ENCODE results near the gene USHBP1.

The USHBP1 gene

GRCh38 chr19:17232258-17232657 lies 32.3 kb downstream of the USHBP1 start:
- TF ChIP-seq CTCF (IDR thresholded peaks at IDR 0.05; ENCODE audit: low read depth, low read length): no peak
- TF ChIP-seq POLR2A (IDR thresholded peaks at IDR 0.05; ENCODE audit: extremely low read depth, insufficient read length): no peak
- TF ChIP-seq MYC (IDR thresholded peaks at IDR 0.05; ENCODE audit: low read depth, low read length): no peak
- TF ChIP-seq MAX (IDR thresholded peaks at IDR 0.05; ENCODE audit: low read depth, low read length): no peak
- DNase-seq (ENCODE audit: low read depth): no peak

GRCh38 chr19:17229890-17230289 lies 34.7 kb downstream of the USHBP1 start:
- TF ChIP-seq MAX (IDR thresholded peaks at IDR 0.05; ENCODE audit: low read depth, low read length) (no peak), POLR2A (IDR thresholded peaks at IDR 0.05; ENCODE audit: extremely low read depth, insufficient read length) (no peak), MYC (IDR thresholded peaks at IDR 0.05; ENCODE audit: low read depth, low read length) (no peak), CTCF (IDR thresholded peaks at IDR 0.05; ENCODE audit: low read depth, low read length) (no peak)
- no peak for DNase-seq (ENCODE audit: low read depth)
- no peak overlapping the region for H3K4me3 ChIP-seq (ENCODE audit: low read depth, low read length)

More at GRCh38 chr19:17232258-17232657, 32.3 kb downstream of the USHBP1 start:
- no peak overlapping the region for H3K4me3 ChIP-seq (ENCODE audit: low read depth, low read length)

GRCh38 chr19:17227798-17228367 lies 36.7 kb downstream of the USHBP1 start:
- no peak for TF ChIP-seq POLR2A (IDR thresholded peaks at IDR 0.05; ENCODE audit: extremely low read depth, insufficient read length)
- no peak for TF ChIP-seq MAX (IDR thresholded peaks at IDR 0.05; ENCODE audit: low read depth, low read length)
- TF ChIP-seq CTCF (IDR thresholded peaks at IDR 0.05; ENCODE audit: low read depth, low read length): no peak
- TF ChIP-seq MYC (IDR thresholded peaks at IDR 0.05; ENCODE audit: low read depth, low read length): no peak
- no peak for DNase-seq (ENCODE audit: low read depth)
- H3K4me3 ChIP-seq (ENCODE audit: low read depth, low read length): no peak overlapping the region

- H3K4me3 ChIP-seq (ENCODE audit: low read depth, low read length): peak within 1 kb of the TSS; percentile 55
- DNase-seq (ENCODE audit: low read depth): peak; percentile 98
- peak; percentile 66 for TF ChIP-seq MYC (IDR thresholded peaks at IDR 0.05; ENCODE audit: low read depth, low read length)
- TF ChIP-seq MAX (IDR thresholded peaks at IDR 0.05; ENCODE audit: low read depth, low read length): peak; percentile 66
- TF ChIP-seq POLR2A (IDR thresholded peaks at IDR 0.05; ENCODE audit: extremely low read depth, insufficient read length): peak; percentile 65
- no peak for TF ChIP-seq CTCF (IDR thresholded peaks at IDR 0.05; ENCODE audit: low read depth, low read length)
Measured at GRCh38 chr19:17226002-17226933, 38.3 kb downstream of the USHBP1 start, which contains the start of gene OCEL1. Gene OCEL1, plus strand, starts transcription at chr19:17226226. Its CDS starts 22 bp downstream, at chr19:17226248.

- H3K4me3 ChIP-seq (ENCODE audit: low read depth, low read length): no peak overlapping the region
- DNase-seq (ENCODE audit: low read depth): no peak
- TF ChIP-seq CTCF (IDR thresholded peaks at IDR 0.05; ENCODE audit: low read depth, low read length) (no peak), POLR2A (IDR thresholded peaks at IDR 0.05; ENCODE audit: extremely low read depth, insufficient read length) (no peak), MYC (IDR thresholded peaks at IDR 0.05; ENCODE audit: low read depth, low read length) (no peak), MAX (IDR thresholded peaks at IDR 0.05; ENCODE audit: low read depth, low read length) (no peak)
Measured at GRCh38 chr19:17225053-17225452, 39.5 kb downstream of the USHBP1 start.

Data from NB4 (cell line).